GM12873 (cell line): ENCODE data around the gene HDAC5.

Experiments
- CTCF ChIP-seq: IDR thresholded peaks from 2 replicates; pipeline ENCODE4 v1.5.1; 2012; ENCODE audit warnings: low read depth, mild to moderate bottlenecking, moderate library complexity, low read length, control low read depth; ENCODE audit not compliant: insufficient read depth; ENCODE audit errors: missing control alignments

HDAC5 gene

DNA sequence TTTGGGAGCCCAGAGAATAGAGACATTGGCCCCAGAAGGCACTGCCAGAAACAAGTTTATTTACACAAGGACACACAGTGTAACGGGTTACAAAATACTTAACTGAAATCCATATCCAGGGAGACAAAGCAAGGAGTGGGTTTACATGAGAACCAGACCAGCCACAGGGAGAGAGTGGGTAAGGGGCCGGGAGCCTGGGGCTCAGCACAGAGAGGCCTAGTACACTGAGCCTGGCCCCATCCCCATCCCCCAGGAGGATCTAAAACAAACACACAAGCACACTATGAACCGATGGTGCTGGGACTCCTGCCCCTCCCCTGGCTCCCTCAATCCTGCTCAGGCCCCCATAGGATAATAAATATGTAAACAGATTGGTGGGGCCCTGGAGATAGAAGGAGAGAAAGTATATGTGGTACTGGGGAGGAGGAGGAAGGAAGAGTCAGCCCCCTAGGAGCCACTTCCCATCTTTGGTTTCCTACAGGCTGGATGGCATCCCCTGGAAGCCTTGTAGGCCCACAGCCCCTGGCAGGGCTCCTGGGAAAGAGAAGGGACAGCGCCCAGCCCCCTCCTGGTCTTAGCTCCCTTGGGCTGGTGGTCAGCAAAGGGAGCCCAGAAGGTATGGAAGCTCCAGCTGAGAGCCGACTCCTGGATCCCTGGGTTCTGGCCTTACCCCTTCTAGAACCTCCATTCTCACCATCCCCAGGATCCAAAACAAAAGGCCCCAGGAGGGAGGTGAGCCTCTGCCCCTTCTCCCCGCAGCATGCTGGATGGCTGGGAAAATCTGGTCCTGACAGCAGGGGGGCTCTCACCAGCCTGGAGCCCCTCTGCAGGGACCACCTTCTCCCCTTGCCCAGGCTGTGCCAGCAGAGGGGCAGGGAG, 46.5 kb downstream of the HDAC5 start:
- TF ChIP-seq CTCF = no peak

GRCh38 chr17:44075598-44076293, 47.7 kb downstream of the HDAC5 start:
- TF ChIP-seq CTCF = no peak

DNA sequence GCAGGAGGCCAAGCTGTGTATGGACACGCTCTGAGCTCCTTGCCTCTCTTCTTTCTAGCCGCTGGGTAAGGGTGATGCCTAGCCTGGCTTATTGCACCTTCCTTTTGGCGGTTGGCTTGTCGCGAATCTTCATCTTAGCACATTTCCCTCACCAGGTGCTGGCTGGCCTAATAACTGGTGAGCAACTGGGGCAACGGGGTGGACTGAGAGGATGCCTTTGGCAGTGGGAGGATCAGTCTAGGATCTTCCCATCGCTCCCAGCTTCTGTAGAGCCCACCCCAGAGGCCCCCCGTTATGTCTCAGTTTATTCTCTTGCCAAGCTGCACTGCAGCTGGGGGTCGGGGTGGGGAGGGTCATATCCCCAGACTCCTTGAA, 48.5 kb downstream of the HDAC5 start:
- no peak for TF ChIP-seq CTCF

GRCh38 chr17:44074231-44074910, 49.1 kb downstream of the HDAC5 start:
- TF ChIP-seq CTCF = no peak

GRCh38 chr17:44071772-44072171, 51.7 kb downstream of the HDAC5 start:
- no peak for TF ChIP-seq CTCF

DNA sequence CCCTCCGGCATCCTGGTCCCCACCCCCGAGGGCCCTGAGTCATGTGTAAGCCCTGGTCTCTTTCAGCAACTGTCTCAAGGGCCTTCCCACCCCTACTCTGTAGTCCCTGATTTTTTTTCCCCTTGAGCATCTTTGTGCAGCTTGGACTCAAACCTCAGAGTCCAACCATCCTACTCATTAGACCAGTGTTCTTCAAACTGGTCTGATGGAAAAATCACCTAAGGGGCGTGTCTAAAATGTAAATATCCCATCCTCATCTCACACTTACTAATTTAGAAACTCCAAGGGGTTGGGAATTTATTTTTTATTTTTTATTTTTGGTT, 52.3 kb downstream of the HDAC5 start:
- no peak for TF ChIP-seq CTCF
